NCI-H187 treated with DMSO at 0.1 percent for 48 hours (cell line): ENCODE measurements around the gene C14orf93.

Experiments used
- DNase-seq: peaks from one replicate; lab custom pipeline; 2025; lab: John Stamatoyannopoulos, UW

The C14orf93 gene

DNA sequence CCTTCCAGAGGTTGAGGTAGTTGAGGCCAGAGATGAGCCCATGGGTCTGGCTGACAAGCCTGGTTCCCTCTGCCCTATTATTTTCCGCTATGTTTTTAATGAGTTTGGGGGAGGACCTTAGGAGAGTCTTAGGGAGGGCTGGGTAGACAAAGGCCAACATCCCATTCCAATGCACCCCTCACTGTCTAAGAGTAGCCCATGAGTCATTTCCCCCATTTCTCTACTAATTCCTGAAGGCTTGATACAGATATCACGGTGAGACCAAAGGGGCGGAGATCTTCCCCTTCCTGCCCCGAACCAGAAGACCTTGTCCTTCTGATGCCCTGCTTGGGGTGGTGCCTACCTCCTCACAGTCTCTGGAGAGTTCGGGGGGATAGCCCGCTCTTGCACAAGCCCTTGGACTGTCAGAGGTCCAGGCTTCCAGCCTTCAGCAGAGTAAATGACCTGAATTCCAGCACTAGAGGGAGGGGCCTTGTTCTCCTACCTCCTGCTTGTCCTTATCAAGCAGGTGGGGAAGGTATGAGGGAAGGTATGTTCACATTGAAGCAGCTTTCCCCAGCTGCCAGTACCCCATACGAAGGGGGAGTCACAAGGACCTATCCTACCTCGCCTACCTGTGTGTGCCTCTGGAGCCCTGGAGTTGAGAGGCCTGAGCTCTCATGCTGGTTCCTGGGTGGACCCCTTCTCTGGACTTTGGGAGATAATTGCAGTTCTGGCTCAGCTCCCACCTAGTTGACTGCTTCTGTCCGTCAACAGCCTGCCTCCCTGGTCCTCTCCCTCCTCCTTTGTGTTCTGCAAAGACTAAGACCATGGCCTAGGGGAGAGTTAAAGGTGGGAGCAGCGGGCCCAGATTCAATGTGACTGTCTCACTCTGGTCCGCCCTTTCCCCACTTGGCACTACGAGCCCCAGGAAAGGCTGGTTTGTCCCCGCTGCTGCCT lies 35.7 kb upstream of the C14orf93 start:
- DNase-seq, result no peak

- DNase-seq, result no peak
Observed at GRCh38 chr14:23044840-23045239, 34.9 kb upstream of the C14orf93 start.

DNA sequence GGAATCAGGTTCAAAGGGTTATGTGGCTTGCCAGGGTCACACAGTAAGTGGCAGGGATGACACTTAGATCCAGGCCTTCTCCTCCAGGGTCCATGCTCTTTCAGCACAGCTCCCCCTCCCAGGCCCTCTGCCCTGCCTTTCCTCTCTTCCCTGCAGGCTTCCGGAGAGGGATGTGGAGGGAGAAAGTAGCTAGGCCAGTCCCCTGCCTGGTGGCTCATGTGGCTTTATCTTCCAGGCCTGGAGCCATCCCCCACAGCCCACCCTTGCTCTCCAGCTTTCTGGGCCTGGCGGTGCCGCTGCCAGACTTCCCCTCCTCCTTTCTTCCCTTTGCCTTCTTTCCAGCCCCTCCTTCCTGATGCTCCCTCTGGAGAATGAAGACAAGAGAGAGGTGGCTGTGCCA lies 33.8 kb upstream of the C14orf93 start:
- no peak for DNase-seq

DNA sequence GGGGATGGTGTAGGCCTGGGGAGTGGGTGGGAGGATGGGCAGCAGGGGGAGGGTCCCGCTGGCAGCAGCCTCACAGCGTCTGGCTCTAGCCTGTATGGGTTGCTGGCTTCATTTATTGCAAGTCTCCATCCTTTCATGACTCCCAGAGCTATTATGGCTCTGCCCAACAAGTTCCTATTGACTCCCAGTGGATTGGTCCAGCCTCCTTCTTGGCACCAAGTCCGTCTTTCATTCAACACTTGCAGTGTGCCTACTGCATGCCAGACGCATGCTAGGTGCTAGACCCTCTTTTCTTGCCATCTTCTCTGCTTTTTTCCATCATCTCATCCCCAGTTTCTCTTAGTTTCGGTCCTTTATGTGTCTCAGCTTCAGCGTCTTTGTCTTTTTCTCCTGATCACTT lies 33.2 kb upstream of the C14orf93 start:
- DNase-seq, result no peak

- DNase-seq, result no peak
Observed at GRCh38 chr14:23042162-23042965, 32.4 kb upstream of the C14orf93 start, which contains the start of gene PSMB11. PSMB11 (plus strand) TSS chr14:23042212; CDS start chr14:23042226, 14 bp downstream.

DNA sequence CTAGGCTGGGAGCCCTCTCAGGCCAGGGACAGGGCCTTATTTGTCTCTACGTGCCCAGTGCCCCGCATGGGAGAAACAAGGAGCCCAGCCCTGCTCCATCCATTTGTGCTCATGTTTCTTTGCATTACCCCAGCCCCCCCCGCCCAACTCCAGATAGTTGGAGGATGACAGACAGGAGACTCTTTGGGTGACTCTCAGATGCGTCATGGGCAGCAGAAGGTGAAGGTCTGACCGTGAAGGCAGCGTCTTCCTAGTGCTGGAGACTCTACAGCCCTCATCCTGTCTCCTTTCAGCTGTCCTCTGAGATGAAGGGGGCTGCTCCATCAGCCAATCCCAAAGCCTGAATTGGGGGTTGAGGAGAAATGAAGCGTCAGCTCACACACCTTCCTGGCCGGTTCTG lies 31.8 kb upstream of the C14orf93 start:
- no peak for DNase-seq

- DNase-seq, result no peak
Observed at GRCh38 chr14:23040100-23040499, 30.2 kb upstream of the C14orf93 start.

- no peak for DNase-seq
Observed at GRCh38 chr14:23035303-23036144, 25.6 kb upstream of the C14orf93 start.

- no peak for DNase-seq
Observed at GRCh38 chr14:23034498-23035302, 24.8 kb upstream of the C14orf93 start, which contains the start of gene PSMB5. PSMB5 (minus strand) TSS chr14:23034900; CDS start chr14:23034881, 19 bp downstream.

GRCh38 chr14:23033801-23034497 lies 24.0 kb upstream of the C14orf93 start:
- DNase-seq, result no peak

- no peak for DNase-seq
Observed at GRCh38 chr14:23033251-23033727, 23.3 kb upstream of the C14orf93 start.

GRCh38 chr14:23030936-23031335 lies 21.0 kb upstream of the C14orf93 start:
- DNase-seq, result no peak

DNA sequence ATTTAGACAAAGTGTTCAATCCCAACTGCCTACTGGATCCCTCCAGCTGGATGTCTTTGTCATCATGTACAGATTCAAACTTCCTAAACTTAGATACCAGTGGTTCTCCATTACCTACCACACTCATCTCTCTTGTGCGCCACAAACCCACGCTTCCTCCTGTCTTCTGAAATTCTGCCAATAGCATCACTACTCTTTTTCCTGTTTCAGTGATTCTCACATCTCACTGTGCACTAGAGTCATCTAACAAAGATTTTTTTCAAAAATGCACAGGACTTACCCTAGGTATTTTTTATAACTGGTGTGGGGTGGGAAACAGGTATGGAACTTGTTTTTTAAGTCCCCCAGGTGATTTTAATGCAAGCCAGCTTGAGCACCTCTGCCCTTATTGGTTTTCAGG lies 18.9 kb upstream of the C14orf93 start:
- no peak for DNase-seq

DNA sequence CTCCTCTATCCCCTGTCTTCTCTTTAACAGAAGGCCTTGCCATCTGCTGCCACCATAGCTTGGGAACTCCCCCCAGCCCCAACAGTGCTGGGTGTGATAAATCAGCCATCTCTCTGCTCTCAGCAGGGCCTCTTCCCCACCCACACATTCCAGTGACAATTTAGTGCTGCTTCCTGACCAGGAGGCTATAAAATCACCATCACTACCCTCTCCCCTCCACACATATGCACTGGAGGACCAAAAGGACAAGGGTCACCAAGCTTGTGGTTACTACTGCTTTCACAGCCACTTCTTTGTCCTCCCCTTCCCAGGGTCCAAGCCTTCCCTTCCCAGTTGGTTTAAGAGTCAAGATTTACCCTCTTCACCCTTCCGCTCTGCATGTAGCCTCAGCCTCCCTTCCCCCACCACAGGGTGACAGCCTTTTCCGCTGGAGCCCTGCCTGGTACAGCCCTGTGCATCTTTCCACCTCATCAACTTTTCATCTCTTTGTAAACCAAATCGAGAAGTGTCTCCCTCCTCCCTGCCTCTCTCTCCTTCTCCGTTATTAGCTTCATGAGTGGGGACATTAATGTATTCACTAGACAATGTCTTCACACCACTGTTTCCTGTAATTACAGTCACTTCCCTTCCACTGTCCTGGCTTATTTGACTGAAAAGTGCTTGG lies 15.3 kb upstream of the C14orf93 start:
- no peak for DNase-seq

DNA sequence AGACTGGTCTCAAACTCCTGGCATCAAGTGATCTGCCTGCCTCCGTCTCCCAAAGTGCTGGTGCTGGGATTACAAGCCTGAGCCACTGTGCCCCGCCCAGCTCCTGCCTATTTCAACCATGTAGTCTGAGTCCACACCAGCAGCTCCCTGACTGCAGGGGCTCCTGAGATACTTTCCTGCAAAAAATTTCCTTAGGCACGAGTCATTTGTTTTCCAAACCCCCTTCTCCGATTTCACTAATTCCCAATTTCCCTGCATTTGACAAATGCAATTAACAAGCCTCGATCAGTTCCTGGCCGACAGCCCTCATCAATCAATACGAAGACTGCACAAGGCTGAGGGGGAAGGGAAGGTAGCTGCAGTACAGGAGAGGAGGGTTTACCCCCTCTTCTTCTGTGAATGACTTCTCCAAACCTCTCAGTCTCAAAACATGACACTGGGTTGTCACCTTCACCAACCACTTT lies 14.7 kb upstream of the C14orf93 start:
- DNase-seq, result no peak

DNA sequence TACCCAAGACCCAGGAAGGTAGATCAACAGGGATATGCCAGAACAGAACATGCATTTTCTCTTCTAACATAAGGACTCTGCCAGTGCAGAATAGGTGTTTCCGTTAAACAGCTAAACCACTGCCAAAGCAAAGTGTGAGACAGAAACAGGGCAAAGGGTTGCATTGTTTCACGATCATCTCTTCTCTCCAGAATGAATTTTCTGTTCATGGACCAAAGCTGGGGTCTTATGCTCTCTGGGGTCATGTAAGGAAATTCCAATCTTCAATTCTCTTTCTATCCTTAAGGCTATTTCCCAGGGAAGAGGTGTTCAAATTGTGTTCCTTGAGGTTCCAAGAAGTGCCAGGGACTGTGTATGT lies 13.8 kb upstream of the C14orf93 start:
- no peak for DNase-seq

- DNase-seq, result no peak
Observed at GRCh38 chr14:23023022-23023794, 13.3 kb upstream of the C14orf93 start.

GRCh38 chr14:23021889-23022442 lies 12.0 kb upstream of the C14orf93 start:
- DNase-seq, result no peak

DNA sequence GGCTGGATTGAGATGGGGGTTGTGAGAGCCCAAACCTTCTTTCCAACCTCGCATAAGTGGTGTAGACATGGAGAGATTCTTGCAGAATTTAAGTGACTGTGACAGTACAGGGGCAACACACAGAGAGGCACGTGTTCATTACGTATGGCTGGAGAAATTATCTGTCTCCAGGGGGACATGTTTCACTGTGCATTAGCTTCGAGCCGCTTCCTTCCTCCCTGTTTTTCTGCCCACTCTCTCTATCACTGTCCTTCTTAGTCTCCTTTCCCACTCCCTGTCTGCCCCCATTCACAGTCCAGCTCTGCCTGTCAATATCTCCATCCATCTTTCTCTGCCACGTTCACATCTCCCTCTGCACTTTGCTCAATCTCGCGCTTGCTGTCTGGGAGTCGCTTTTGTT lies 11.5 kb upstream of the C14orf93 start:
- no peak for DNase-seq
